ENCODE results near the gene SAMD3.

SAMD3 gene

GRCh38 chr6:130138116-130138908, 84.4 kb downstream of the SAMD3 start:
- TF ChIP-seq, protein P1, sequence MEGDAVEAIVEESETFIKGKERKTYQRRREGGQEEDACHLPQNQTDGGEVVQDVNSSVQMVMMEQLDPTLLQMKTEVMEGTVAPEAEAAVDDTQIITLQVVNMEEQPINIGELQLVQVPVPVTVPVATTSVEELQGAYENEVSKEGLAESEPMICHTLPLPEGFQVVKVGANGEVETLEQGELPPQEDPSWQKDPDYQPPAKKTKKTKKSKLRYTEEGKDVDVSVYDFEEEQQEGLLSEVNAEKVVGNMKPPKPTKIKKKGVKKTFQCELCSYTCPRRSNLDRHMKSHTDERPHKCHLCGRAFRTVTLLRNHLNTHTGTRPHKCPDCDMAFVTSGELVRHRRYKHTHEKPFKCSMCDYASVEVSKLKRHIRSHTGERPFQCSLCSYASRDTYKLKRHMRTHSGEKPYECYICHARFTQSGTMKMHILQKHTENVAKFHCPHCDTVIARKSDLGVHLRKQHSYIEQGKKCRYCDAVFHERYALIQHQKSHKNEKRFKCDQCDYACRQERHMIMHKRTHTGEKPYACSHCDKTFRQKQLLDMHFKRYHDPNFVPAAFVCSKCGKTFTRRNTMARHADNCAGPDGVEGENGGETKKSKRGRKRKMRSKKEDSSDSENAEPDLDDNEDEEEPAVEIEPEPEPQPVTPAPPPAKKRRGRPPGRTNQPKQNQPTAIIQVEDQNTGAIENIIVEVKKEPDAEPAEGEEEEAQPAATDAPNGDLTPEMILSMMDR (IDR thresholded peaks at IDR 0.05), result no peak

GRCh38 chr6:130136798-130137197, 86.0 kb downstream of the SAMD3 start:
- TF ChIP-seq, protein P1 (IDR thresholded peaks at IDR 0.05), result no peak

DNA sequence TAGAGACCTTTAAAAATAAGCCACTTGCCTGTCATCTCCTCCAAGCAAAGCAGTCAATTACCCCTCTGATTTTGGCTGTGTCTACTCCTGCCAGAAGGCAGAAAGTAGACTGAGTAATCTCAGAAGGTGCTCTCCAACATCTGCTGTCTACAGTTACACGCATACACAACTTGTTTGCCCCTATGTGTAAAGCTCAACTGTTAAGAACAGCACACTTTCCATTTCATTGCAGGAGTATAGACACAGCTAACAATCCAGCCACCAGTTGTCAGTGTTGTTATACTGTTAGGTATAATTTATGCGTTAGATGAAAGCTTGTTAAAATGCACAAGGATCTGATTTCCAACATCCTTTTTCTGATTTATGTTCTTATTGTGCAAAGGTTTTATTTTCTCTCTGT, 88.2 kb downstream of the SAMD3 start:
- TF ChIP-seq, protein P1 (IDR thresholded peaks at IDR 0.05), result no peak

- TF ChIP-seq, protein P1 (IDR thresholded peaks at IDR 0.05), result no peak
These were observed 90.5 kb downstream of the SAMD3 start for GRCh38 chr6:130132286-130132701.

- TF ChIP-seq, protein P1 (IDR thresholded peaks at IDR 0.05), result no peak
These were observed 92.9 kb downstream of the SAMD3 start for GRCh38 chr6:130129762-130130246.

DNA sequence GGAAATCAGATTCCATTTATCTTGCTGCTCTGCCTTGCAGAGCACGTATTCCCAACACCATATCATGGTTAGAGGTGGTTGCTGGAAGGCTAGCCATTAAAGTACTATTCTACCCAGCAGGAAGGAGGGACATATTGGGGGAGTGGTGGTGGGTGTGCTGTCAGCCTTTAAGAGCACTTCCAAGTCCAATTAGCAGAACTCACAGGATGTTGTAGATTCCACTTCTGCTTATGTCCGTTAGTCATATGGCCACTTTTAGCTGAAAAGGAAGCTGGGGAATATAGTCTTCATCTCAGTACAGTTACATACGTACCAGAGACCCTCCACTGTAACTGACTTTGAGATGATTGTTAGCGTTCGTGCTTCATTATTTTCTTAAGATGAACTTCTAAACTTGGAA, 94.4 kb downstream of the SAMD3 start:
- TF ChIP-seq, protein P1 (IDR thresholded peaks at IDR 0.05), result no peak

DNA sequence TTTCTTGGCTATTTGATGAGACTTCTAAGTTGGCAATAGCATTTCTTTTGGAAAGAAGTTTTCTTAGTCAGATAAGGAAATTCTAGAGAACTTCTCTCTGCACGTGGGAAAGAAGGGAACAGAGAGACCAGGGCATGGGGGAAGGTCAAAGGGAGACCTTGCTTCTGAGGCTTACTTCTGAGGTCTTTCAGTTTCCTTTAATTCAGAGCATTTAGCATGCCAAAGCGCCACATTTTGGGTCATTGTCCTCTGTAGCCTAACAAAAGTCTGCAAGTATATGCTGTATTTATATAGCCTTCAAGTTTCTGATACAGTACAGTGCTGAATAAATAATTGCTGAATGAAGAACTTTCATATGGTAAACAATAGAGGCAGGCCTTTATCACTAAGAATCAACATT, 95.6 kb downstream of the SAMD3 start:
- TF ChIP-seq, protein P1 (IDR thresholded peaks at IDR 0.05), result no peak
